Pulmonary artery endothelial cell (primary cell): ENCODE measurements around the gene HLA-DQA1. TPM values are rescaled to one million over a fixed set of nuclear protein-coding genes. Genes with fewer than 3 reads are reported as not detected.
"Not testable (repeated sequence)": the region's sequence is repeated elsewhere in the genome, so short reads cannot be mapped to it uniquely, and the experiment has no call there.

Experiments
- DNase-seq: peaks from one replicate; pipeline ENCODE4 v3.0.0-alpha.2; 2011; ENCODE audit warnings: low read depth, low spot score
- total RNA-seq: library from RNA; depleted of rRNA; stranded (reverse); fragments of >200 nt; gene quantifications from 2 replicates; pipeline ENCODE4 v1.2.3, GENCODE V29; 2014

The HLA-DQA1 gene
- total RNA-seq, 1 donor from 2014 or later, result not detected

DNA sequence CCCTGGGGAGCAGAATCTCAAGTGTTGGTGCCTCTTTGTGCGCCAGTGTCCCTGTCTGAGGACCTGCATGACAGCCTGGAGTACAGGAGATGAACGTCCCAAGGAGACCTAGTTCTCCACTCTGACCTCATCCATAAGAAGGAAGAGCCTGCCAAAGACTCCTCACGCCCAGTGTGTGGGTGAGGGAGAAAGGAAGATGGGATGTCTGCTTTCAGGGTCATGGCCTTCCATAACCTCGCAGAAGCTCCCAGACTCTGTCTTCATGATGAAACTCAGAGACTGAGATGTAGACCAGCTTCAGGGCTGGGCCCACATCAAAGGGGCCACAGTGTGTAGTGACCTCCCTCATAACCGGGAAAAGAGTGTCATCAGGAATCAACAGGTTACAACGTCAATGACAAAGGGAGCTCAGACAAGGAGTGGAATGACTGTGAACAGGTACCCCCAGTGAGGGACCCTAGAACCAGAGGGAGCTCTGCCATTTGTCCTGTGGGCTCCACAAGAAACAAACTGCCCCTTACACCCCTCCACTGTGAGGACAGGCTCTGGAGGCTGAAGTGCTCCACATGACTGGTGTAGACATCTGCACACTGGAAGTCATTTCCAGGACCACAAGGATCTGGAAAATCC lies 21.2 kb downstream of the HLA-DQA1 start:
- no peak for DNase-seq

DNA sequence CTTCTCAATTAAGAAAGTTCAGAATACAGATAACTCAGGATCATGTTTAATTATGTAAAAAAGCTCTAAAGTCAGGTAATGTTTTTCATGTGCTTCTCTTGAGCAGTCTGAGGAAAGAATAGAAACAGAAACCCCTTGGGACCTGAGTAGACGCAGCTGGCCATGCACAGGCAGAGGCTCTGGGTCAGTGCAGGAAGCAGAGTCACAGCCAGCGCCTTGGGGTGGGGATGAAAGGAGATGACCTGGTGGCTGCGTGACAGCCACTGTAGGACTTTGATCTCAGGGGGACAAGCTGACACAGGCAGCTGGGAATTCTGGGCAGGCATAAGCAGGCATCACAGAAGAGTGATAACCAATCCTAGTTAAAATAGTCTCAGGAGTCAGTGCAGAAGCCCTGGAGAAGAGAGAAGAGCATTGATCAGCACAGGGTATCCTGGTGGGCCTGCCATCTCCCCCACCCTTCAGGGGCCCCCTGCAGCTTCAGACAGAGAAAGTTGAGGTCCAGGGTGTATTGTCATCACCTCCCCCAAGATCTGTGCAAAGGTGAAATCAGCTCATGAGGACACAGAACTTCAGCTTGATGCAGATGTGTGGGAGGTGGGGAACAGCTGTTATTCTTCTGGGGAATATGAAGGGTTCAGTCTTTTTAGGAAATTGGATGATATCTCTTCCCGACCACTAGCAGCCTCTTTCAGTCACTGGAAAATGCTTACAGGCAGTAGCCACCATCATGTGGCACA lies 22.8 kb downstream of the HLA-DQA1 start:
- no peak for DNase-seq

DNA sequence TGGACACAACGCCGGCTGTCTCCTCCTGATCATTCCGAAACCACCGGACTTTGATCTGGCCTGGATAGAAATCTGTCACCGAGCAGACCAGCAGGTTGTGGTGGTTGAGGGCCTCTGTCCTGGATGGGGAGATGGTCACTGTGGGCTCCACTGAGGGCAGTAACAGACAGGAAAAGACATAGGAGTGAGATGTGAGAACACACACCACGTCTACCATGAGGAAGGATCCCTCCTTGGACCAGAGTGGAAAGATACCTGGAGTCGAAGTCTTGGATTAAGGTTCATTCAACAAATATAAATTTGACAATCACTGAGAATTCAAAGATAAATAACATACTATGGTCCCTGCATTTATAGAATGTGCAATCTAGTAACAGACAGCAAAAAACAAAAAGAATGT lies 24.9 kb downstream of the HLA-DQA1 start:
- no peak for DNase-seq

DNA sequence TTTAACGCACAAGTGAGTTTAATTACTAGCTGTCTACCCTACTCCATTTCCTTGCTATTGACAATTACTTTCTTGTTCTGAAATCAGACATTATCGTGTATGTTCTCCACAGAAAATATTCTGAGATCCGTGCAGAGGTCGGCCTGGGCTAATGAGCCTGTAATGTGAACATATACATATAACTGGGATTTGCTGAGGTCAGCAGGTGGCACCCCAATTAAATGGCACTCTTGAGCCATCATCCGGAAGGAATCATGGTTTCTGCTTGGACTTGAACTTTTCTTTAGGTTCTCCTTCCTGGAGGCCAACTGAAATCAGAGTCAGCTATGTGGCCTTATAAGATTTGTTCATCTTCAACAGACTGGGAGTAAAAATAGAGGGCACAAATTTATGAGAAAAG lies 25.6 kb downstream of the HLA-DQA1 start:
- DNase-seq, result no peak

DNA sequence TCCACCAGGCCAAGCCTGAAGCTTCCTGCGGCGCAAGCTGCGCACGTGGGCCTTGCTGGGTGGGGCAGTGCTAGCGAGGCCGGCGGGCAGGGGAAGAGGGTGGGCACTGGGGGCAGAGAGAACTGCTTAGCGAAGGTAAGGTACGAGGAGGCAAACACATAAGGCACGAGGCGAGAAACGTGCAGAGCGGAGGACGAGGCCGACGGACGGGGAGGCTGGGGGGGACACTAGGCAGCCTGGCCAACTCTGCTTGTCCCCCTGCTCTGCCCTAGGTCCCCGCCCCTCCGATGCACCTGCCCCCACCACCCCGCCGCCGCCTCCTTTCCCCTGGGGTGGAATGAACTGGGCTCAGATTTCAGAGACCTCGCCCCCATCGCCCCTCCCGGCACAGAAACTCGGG lies 27.1 kb downstream of the HLA-DQA1 start:
- no peak for DNase-seq

DNA sequence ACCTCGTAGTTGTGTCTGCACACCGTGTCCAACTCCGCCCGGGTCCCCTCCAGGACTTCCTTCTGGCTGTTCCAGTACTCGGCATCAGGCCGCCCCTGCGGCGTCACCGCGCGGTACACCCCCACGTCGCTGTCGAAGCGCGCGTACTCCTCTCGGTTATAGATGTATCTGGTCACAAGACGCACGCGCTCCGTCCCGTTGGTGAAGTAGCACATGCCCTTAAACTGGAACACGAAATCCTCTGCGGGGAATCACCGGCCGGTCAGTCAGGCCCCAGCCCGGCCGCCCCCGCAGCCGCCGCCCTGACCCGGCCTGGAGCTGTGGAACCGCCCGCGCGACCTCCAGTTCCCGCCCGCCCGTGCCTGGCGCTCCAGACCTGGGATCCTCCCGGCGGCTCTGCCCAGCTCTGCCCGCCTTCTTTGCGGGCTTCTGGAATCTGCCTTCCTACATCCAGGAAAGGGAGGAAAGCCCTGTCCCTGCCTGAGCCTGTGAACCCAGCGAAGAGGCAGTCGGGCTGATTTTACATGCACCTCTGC lies 27.7 kb downstream of the HLA-DQA1 start:
- DNase-seq, result no peak

DNA sequence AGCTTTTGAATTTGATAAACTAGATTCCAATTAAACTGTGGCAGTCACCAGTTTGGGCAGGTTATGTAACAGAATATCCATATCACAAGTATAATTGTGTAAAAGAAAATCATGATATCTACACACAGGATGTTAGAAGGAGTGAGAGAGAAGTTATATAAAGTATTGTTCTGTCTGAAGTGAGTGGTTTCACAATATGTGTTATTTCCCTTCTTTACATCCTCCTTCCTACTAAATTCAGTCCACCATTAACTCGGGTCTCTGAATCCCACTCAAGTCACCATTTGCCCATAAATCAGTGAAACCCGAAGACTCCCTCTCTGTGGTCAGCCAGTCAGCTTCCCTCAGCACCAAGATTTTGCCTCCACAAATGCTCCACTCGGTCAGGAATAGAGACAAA lies 28.5 kb downstream of the HLA-DQA1 start:
- DNase-seq, result no peak

DNA sequence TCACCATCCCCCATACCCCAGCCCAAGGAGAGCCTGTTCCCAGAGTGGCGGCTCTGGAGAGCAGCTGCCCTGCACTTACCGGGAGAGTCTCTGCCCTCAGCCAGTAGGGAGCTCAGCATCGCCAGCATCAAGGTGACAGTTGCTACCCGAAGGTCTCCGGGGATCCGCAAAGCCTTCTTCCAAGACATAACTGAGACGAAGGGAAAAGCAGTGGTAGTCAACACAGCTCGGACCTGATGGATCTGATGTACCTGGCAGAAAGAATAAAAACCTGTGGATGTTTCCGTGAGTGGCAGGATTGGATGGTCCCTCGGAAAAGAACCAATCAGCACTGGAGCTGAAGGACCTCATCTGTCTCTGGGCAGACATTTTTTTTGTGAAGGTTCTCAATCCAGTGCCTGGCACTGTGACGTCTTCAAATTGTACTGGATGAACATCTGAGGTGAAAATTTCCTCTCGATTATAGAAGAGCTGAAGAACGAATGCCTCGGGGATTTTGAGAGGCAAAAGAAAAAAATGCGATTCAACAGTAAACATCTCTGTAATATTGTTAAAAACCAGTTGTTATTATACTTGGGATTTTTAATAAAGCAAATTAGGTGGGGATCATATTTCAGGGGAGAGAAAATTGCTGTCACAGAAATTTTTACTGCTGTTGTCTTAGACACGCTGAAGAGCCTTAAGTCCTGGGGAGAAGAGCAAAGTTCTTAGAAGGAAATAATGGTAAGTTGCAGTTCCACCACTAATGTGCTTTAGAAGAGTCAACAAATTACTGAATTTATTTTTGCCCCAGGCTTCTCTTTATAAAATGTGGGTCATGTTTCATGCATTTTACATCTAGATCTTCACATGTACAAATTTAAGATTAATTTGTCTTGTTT lies 29.5 kb downstream of the HLA-DQA1 start, which contains the start of gene HLA-DQB1:
Gene HLA-DQB1, minus strand, starts transcription at position 238 of the 881 bp plus-strand sequence. Its CDS starts 50 bp downstream, at position 188.
- DNase-seq, result no peak

DNA sequence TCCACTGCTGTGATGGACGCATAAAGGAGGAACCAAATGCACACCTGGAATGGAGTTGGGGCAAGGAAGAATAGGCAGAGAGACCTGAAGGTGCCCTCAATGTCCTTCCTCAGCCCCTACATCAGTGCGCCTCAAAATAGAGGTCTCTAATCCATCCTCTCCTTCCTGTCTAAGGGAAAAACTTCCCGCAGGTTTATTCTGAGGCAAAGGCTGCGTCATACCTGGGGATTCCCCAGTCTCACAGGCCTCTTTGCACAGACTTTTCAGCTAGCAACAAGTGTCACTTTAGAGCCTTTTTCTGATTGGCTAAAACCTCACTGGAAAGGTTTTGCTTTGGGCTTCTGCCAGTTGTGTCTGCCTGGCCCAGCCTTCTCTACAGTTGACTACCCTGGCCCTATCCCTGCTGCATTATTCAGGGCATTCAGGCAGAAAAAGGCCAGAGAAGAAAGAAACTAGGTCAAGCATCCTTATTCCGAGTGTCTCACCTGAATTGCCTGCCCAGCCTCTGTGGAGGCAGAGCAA lies 31.1 kb downstream of the HLA-DQA1 start:
- DNase-seq, result no peak

DNA sequence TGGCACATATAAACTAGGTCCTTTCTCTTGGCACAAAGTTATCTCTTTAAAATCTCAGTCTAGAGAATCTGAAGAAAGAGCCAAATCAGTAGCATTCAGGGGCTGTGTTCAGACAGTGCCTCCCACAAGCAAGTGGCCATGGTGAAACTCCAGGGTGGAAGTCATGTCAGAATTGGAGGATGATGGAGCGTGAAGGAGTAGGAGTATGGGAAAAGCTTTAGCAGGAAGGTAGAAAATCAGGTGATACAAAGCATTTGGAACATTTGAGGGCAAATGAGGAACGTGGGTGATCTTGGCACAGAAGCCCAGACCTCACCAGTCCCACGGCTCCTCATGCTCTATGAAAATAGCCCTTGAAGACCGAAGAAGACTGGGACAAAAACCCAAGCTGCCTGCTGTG lies 32.0 kb downstream of the HLA-DQA1 start:
- DNase-seq, result no peak

DNA sequence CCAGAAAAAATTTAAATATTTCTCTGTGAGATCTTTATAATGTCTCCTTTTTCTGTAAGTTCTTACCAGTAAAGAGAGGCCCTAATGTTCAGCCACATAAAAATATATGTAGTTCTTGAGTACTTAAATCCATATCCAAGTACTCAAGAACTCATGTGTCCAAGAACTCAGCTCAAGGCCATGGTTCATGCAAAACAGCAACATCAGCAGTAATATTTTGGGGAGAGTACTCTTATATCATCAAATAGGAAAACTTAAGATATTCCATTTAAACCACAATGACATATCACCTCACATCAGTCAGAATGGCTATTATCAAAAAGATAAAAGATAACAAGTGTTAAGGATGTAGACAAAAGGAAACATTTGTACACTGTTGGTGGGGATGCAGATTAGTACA lies 32.7 kb downstream of the HLA-DQA1 start:
- DNase-seq, result no peak

DNA sequence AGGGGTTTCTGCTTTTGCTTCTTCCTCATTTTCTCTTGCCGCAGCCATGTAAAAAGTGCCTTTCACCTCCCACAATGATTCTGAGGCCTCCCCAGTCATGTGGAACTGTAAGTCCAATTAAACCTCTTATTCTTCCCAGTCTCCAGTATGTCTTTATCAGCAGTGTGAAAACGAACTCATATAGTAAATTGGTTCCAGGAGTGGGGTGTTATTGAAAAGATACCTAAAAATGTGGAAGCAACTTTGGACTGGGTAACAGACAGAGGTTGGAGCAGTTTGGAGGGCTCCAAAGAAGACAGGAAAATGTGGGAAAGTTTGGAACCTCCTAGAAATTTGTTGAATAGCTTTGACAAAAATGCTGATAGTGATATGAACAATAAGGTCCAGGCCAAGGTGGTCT lies 34.7 kb downstream of the HLA-DQA1 start:
- DNase-seq, result not testable (repeated sequence)

DNA sequence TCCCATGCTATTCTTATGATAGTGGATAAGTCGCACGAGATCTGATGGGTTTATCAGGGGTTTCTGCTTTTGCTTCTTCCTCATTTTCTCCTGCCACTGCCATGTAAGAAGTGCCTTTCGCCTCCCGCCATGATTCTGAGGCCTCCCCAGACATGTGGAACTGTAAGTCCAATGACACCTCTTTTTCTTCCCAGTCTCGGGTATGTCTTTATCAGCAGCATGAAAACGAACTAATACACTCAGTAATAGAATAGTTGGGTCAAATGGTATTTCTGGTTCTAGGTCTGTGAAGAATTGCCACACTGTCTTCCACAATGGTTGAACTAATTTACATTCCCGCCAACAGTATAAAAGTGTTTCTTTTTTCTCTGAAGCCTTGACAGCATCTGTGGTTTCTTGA lies 36.9 kb downstream of the HLA-DQA1 start:
- not testable (repeated sequence) for DNase-seq

DNA sequence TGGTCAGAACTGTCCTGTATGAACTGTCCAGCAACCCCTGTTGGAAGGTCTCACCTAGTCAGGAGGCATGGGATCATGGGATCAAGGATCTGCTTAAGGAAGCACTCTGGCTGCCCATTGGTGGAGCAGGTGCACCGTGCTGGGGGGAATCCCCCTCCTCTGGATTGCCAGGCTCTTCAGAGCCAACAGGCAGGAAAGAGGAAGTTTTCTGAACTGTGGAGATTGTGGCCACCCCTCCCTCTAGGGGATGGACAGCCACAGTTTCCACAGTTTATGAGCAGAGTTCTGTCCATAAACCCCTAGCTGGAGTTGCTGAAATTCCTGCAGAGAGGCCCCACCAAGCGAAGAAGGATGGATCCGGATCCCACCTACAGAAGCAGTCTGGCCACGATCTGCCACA lies 42.3 kb downstream of the HLA-DQA1 start:
- no peak for DNase-seq

DNA sequence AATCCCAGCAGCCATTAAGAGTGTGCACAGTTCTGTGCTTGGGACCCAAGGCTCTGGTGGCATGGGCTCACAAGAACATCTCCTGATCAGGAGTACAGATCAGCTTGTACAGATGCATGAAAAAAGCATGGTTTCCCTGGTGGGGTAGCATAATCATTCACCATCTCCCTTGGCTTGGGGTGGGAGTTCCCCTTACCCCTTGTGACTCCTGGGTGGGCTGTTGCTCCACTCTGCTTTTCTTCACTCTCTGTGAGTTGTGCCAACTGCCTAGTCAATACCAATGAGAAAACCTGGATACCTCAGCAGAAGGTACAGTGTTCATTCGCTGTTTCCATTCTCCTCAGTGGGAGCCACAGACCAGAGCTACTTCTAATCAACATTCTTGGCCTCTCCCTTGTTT lies 42.8 kb downstream of the HLA-DQA1 start:
- no peak for DNase-seq

DNA sequence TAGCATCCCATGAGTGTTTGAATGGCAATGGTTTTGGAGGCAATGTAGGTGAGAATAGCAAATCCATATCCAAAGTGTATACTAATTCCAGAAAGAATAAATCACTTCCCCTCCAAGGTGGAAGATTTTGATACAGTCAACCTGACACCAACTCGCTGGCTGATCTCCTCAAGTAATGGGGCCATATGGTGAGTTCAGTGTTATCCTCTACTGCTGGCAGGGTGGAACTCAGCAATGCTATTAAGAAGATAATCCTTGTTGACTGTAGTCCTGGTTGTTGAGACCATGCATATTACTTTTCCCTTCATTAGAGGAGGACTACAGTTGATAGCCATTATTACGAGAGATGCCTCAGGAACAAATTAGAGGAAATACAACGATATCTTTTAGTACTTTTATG lies 47.0 kb downstream of the HLA-DQA1 start:
- no peak for DNase-seq

DNA sequence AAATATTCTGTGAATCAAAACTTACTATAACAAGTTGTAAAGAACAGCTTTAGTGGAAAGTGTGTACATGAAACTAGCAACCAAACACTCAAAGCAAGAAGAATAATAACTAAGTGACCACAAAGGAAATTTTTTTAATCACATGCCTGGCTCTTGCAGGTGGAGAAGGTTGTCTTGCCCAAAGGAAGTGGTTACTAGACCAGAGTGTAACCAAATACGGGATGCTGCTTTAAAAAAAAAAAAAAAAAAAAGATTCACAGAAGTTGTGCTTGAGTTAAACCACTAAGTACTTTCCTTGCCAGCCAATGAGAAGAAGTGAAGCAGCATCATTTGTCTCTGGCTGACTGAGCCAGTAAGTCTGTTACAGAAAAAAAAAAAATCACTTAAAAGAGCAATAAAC lies 48.4 kb downstream of the HLA-DQA1 start:
- DNase-seq, result no peak

DNA sequence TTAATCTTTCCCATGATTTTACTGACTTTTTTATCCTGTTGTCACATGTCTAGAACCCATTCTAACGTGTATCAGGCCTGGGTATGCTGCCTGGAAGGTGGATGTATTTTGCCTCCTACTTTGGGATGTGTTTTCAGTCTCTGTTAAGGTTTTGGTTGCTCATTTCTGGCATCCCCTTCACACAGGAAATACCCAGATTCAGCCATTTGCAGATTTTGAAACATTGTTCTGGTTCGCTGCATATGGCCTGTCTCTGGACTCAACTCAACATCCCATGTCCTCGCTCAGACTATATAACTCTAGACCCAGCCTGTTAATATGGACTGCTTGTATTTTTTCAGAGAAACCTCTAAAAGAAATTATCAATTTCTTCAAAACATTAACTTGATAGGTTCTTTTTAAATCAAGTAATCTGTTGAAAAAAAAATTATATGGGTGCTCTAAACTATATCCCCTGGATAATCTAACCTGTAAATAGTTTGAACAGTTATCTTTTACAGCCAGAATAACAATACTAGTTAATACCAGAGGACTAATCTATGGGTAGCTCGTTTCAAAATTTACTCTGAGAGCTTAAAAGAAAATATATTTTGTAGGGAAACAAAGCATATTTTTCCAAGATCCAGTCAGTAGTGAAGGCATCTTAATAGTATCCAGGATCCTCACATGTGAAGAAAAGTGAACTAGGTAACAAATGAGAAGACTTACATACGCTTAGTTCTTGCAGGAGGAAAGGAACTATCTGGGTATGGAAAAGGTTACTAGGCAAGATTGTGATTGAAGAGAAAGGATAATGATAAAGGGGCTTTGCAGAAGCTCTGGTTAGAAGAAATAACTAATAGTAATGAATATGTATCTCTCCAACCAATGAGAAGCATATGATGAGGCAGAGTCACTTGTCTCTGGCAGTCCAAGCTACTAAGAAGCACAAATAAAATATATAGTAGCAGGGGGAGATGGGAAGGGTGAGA lies 52.6 kb downstream of the HLA-DQA1 start:
- no peak for DNase-seq

DNA sequence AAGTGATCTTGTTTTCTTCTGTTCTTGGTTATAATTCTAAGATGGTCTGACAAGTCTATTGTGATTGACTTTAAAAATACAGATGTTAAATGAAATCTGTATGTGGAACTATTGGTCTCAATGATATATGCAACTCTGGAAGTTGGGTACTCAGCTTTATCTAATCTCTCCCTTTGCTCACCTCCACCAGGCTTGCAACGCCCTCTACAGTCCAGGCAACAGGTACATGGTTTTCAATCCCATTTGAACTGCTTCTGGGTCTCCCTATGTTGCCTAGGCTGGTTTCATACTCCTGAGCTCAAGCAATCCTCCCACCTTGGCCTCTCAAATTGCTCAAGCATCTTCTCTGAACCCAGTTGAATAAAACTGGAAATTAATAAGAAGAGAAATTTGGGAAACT lies 54.8 kb downstream of the HLA-DQA1 start:
- no peak for DNase-seq
